Measurements from ENCODE around the gene UBE2L5.

UBE2L5 gene

GRCh38 chr13:30404207-30404606, 18.1 kb upstream of the UBE2L5 start:
- no peak for DNase-seq (ENCODE audit: extremely low read depth in 1 of 2, low read depth in 1 of 2)

DNA sequence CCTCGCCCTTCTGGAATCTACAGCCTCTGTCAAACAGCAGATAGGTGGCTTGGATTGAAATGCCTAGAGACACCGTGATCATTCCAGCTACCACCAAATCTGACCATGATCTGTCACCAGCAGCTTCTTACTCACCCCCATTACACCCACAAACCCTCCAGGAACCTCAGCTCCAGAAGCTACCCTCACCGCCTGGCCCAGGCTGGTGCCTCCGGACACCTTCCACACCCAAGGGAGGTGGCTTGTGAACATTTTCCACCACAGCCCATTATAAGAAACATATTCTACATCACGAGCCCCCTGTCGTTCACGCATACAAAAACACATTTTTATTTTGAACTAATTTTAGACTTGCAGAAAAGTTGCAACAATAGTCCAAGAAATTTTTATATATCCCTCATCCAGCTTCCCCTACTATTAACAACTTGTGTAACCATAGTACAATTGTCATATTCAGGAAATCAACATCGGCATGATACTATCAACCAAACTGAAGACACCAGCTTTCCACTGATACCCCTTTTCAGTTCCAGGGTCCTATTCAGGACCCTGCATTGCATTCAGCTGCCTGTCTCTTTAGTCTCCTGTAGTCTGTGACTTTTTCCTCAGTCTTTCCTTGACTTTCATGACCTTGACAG, 15.4 kb upstream of the UBE2L5 start:
- DNase-seq (ENCODE audit: extremely low read depth in 1 of 2, low read depth in 1 of 2), result no peak

- peak; percentile 73 to 81 for DNase-seq (ENCODE audit: extremely low read depth in 1 of 2, low read depth in 1 of 2)
These were observed 13.8 kb upstream of the UBE2L5 start for GRCh38 chr13:30408319-30409101.

DNA sequence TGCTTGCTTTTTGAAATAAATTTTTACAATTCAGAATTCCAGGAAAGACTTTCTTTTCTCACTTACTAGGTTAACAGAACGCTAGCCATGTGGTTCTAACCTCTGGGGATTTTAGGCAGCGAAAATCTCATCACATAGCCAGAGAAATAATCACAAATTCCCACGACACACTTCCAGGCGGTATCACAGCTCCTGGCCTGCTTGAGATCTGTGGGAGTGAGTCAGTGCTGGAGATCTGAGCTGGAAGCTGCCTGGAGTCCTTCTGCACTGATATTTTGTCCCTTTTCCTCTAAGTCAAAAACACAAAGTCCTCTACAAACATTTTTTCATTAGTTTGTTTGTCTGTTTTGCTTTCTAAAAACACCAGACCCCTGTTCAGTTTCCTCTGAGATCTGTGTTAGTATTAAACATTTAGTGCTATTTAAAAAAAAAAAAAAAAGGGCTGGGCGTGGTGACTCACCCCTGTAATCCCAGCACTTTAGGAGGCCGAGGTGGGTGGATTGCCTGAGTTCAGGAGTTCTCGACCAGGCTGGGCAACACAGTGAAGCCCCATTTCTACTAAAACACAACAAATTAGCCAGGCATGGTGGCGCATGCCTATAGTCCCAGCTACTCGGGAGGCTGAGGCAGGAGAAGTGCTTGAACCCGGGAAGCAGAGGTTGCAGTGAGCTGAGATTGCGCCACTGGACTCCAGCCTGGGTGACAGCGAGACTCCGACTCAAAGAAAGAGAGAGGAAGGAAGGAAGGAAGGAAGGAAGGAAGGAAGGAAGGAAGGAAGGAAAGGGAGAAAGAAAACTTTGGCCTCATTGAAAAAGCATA, 12.2 kb upstream of the UBE2L5 start:
- DNase-seq (ENCODE audit: extremely low read depth in 1 of 2, low read depth in 1 of 2), result no peak

DNA sequence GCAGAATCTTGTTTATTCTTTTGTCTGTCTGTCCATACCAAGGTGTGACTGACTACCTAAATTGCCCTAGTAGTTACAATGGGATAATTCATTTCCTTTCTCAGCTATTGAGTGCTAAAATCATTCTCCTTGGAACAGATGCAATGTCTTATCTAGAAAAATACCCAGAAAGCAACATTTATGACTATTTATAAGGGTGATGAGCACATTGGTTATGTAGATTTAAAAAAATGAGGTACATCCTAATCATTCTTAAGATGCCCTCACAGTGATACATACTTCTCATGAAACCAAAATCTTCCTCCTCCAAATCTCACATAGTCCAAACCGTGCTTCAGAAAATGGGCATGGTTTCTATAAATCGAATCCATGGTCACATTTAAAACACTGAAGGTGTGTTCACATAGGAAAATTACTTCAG, 11.6 kb upstream of the UBE2L5 start:
- DNase-seq (ENCODE audit: extremely low read depth in 1 of 2, low read depth in 1 of 2), result no peak

GRCh38 chr13:30412346-30412745, 9.9 kb upstream of the UBE2L5 start:
- no peak for DNase-seq (ENCODE audit: extremely low read depth in 1 of 2, low read depth in 1 of 2)

DNA sequence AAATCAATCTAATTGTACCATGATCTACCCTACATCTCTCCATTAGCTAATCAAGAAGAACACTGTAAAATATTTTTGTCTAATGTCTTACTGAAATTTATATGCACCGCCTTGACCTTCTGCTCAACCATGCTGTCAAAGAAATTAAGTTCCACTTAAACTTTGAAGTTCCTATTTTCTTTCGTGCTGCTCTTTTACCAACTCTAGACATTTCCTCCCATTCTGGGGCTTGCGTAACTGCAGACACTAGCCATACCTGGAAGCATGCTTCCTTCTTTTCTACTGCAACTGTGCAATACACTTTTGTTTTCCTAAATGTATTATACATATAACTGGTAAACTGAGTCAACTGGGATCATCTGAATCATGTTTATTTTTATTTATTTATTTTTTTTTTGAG, 8.5 kb upstream of the UBE2L5 start:
- DNase-seq (ENCODE audit: extremely low read depth in 1 of 2, low read depth in 1 of 2), result no peak

DNA sequence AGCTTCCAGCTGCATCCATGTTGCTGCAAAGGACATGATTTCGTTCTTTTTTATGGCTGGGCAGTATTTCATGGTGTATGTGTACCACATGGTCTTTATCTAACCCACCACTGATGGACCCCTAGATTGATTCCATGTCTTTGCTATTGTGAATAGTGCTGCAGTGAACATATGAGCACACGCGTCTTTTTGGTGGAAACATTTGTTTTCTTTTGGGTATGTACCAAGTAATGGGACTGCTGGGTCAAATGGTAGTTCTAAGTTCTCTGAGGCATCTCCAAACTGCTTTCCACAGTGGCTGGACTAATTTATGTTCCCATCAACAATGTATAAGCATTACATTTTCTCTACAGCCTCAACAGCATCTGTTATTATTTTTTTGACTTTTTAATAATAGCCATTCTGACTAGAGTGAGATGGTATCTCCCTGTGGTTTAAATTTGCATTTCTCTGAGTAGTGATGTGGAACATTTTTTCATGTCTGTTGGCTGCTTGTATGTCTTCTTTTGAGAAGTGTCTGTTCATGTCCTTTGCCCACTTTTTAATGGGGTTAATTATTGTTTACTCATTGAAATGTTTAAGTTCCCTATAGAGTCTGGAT, 6.8 kb upstream of the UBE2L5 start:
- DNase-seq (ENCODE audit: extremely low read depth in 1 of 2, low read depth in 1 of 2), result no peak

- no peak for DNase-seq (ENCODE audit: extremely low read depth in 1 of 2, low read depth in 1 of 2)
These were observed 5.8 kb upstream of the UBE2L5 start for GRCh38 chr13:30416471-30416870.

DNA sequence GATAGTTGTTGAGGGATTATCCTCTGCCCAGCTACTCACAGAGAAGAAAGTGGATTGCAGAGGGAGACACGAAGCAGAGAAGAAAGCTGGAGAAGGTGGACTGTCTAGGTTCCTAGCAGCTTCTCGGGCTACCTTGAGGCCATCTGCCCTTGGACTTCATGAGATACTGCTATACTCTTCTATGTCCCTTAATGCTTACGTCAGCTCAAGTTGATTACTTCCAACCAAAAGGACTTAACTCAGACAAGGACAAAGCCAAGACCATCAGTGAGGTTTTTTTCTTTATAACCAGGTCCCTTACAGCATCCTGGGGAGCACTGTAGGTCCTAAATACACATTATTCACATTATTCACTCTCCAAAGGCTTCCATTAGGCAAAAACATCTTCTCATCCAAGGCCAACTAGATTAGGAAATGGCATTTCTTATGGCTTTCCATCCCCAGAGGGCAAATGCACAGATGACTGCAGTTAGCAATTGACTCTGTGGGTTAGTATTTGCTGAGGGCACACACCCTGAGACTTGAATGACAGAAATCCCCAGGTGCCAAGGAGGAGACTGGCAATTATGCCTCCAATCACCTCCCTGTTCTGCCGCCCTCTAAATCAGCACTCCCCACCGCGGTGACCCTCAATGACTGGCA, 4.1 kb upstream of the UBE2L5 start:
- no peak for DNase-seq (ENCODE audit: extremely low read depth in 1 of 2, low read depth in 1 of 2)

GRCh38 chr13:30418717-30419459, 3.4 kb upstream of the UBE2L5 start:
- no peak for DNase-seq (ENCODE audit: extremely low read depth in 1 of 2, low read depth in 1 of 2)

DNA sequence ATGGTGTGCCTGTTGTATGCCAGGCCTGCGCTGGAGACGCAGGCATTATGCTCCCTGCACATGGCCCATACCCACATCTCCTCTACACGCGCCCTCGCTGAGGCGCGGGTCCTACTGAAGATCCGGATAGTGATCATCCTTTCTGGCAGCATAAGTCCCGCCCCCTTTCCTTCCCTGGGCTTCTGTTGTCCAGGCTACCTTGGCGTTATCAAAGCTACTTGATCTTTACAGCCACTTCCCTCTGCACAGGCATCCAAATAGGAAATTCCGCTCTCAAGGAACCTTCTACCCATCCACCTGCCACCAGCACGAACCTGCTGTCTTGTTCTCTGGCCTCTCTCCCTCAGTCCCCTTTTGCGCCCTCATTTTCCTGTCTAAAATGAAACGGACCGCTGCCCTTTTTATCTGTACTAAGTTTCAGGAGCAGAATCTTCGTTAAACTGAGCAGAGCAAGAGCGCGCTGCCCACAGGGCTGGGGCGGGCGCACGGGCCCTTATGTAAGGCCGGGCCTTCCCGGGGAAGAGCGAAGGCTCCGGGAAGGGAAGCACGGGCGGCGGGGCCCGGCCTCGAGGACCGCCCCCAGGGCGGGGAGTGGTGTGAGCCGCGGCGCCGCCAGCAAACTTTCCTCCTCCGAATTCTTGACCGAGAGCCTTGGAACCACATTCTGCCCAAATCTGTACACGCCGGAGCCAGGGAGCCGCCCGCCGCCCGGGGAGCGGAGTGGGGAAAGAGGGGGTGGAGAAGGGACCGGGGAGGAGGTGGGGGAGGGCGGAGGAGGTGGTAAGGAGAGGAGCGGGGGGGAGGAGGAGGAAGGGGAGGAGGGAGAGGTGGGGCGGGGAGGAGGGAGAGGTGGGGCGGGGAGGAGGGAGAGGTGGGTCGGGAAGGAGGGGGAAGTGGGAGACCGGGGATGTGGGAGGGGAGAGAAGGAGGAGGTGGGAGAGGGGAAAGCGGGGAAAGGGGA, 920 bp upstream of the UBE2L5 start:
- peak in 1 of 2 donors; percentile 11 for DNase-seq (ENCODE audit: extremely low read depth in 1 of 2, low read depth in 1 of 2)

DNA sequence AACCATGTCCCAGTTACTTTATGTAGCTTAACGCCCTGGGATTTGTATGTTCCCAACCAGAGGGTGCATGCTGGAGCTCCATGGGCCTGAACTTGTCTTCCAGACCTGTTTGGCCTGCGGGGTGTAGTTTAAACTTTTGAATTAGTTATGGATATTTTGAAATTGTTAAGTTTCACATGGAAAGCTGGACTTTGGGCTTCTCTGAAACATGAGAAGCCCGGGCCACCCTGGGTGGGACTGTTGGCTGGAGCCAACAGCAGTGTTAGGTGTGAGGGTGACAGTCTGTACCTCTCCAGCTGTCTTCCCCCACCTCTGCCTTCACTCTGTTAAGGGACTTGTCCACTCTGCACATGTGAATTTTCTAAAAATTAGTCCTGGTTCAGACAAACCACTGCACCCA, 1.6 kb downstream of the UBE2L5 start:
- no peak for DNase-seq (ENCODE audit: extremely low read depth in 1 of 2, low read depth in 1 of 2)

- no peak for DNase-seq (ENCODE audit: extremely low read depth in 1 of 2, low read depth in 1 of 2)
These were observed 6.9 kb downstream of the UBE2L5 start for GRCh38 chr13:30429235-30429634.

- no peak for DNase-seq (ENCODE audit: extremely low read depth in 1 of 2, low read depth in 1 of 2)
These were observed 7.7 kb downstream of the UBE2L5 start for GRCh38 chr13:30429721-30430694.

DNA sequence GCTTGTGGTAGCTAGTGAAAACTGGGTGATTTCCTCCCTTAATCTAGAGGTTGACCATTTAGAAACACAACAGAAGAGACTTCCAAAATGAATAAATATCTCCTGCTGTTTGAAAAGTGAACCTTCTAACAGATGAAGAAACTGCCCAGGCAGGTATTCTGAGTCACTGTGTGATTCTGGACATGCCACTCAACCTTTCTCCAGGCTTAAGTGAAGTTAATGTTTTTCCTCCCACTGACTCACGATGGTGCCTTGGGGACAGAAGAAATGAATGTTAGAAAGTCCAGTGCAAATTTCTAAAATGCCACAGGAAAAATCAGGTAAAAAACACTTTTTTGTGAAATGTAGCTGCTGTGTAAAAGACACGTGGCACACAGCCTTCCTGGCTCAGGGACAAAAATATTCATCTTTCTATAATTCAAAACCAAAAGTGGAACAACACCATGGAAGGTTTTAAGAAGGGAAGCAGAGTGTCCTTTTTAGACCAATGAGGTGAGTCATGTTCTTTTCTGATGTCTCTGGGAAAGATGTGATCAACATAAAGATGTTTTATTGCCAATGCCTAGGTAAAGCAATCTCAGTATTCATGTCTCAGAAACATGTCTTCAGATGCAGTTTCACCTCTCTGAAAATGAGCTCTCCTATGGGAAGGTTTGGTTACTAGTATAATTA, 9.1 kb downstream of the UBE2L5 start:
- DNase-seq (ENCODE audit: extremely low read depth in 1 of 2, low read depth in 1 of 2), result no peak

- no peak for DNase-seq (ENCODE audit: extremely low read depth in 1 of 2, low read depth in 1 of 2)
These were observed 13.7 kb downstream of the UBE2L5 start for GRCh38 chr13:30435911-30436451.

Measured in activated CD8-positive, alpha-beta memory T cell treated with anti-CD3 and anti-CD28 coated beads for 1 hour (primary cell).